Measurements from ENCODE around the gene TUBB4B. TPM values are rescaled to one million over a fixed set of nuclear protein-coding genes. Genes with fewer than 3 reads are reported as not detected.

TUBB4B gene
- total RNA-seq, 3 donors from 2014 or later (not counting 1 experiment from before 2014, with no cell fraction given) = 84.4 to 121 (median 93.9) TPM

- peak overlapping the region; percentile 83 for H3K4me3 Mint-ChIP-seq
- Histone ChIP-seq H3K4me3 (ENCODE audit: low read length) (peak overlapping the region; percentile 75), H3K4me1 (ENCODE audit: control insufficient read depth, insufficient read depth, low read length) (peaks cover 45% of the 10 kb centered on the region), H3K9me3 (ENCODE audit: control insufficient read depth, insufficient read depth, low read length) (no peaks in the 10 kb centered on the region), H3K27me3 (ENCODE audit: control insufficient read depth, insufficient read depth, low read length) (no peaks in the 10 kb centered on the region), H3K27ac (ENCODE audit: low read length) (peak overlapping the region; percentile 82), H3K36me3 (ENCODE audit: control insufficient read depth, insufficient read depth, low read length) (no peaks in the 10 kb centered on the region)
- H3K4me1 Mint-ChIP-seq = peaks cover 24 to 40% of the 10 kb centered on the region in 2 donors
- no peaks in the 10 kb centered on the region for H3K9me3 Mint-ChIP-seq
- intact Hi-C loops (cut with micrococcal nuclease) = loop anchor here (5.0 kb wide), 1 partner anchor 41 kb away; the partner anchor contains the start of gene TUBB4B
- no peak for DNase-seq
- WGBS (ENCODE audit: insufficient coverage) = 33% methylated on average over 23 of the region's 23 CpGs
- TF ChIP-seq CTCF (IDR thresholded peaks at IDR 0.05) = no peak
- no peak for ATAC-seq
- H3K36me3 Mint-ChIP-seq = no peaks in the 10 kb centered on the region
- no peaks in the 10 kb centered on the region for H3K27me3 Mint-ChIP-seq (ENCODE audit: low read depth in 2 of 2)
- H3K27ac Mint-ChIP-seq = peak overlapping the region; percentile 83 to 86
Measured at GRCh38 chr9:137201205-137201868, 39.8 kb upstream of the TUBB4B start.

- 95% methylated on average over 8 of the region's 8 CpGs for WGBS (ENCODE audit: insufficient coverage)
- Mint-ChIP-seq H3K27ac (no peak overlapping the region), H3K36me3 (no peaks in the 10 kb centered on the region), H3K4me1 (peaks cover 37 to 49% of the 10 kb centered on the region in 2 donors), H3K27me3 (ENCODE audit: low read depth in 2 of 2) (no peaks in the 10 kb centered on the region), H3K9me3 (no peaks in the 10 kb centered on the region), H3K4me3 (no peak overlapping the region)
- ATAC-seq (no peak), DNase-seq (no peak)
- H3K27me3 ChIP-seq (ENCODE audit: control insufficient read depth, insufficient read depth, low read length) = no peaks in the 10 kb centered on the region
- H3K4me3 ChIP-seq (ENCODE audit: low read length) = no peak overlapping the region
- H3K27ac ChIP-seq (ENCODE audit: low read length) = no peak overlapping the region
- intact Hi-C loops (cut with micrococcal nuclease) = loop anchor here (5.0 kb wide), 1 partner anchor 39 kb away; the partner anchor contains the start of gene TUBB4B
- H3K36me3 ChIP-seq (ENCODE audit: control insufficient read depth, insufficient read depth, low read length) = no peaks in the 10 kb centered on the region
- H3K4me1 ChIP-seq (ENCODE audit: control insufficient read depth, insufficient read depth, low read length) = peaks cover 53% of the 10 kb centered on the region
- no peaks in the 10 kb centered on the region for H3K9me3 ChIP-seq (ENCODE audit: control insufficient read depth, insufficient read depth, low read length)
- no peak for TF ChIP-seq CTCF (IDR thresholded peaks at IDR 0.05)
Measured at GRCh38 chr9:137202966-137203365, 38.1 kb upstream of the TUBB4B start.

- intact Hi-C loops (cut with micrococcal nuclease) = loop anchor here (1.0 to 5.0 kb wide), 3 partner anchors 16 to 38 kb away; partner anchors contain the start of genes ANAPC2, RNF208, SSNA1 and TUBB4B
- TF ChIP-seq CTCF (IDR thresholded peaks at IDR 0.05) = no peak
- peak overlapping the region; percentile 57 for H3K4me3 ChIP-seq (ENCODE audit: low read length)
- ATAC-seq (no peak), DNase-seq (no peak)
- Mint-ChIP-seq H3K4me3 (peak overlapping the region; percentile 93), H3K36me3 (no peaks in the 10 kb centered on the region), H3K9me3 (no peaks in the 10 kb centered on the region), H3K27ac (peak overlapping the region; percentile 92 to 96), H3K27me3 (ENCODE audit: low read depth in 2 of 2) (no peaks in the 10 kb centered on the region), H3K4me1 (peaks cover 37 to 45% of the 10 kb centered on the region in 2 donors)
- H3K9me3 ChIP-seq (ENCODE audit: control insufficient read depth, insufficient read depth, low read length) = no peaks in the 10 kb centered on the region
- no peaks in the 10 kb centered on the region for H3K36me3 ChIP-seq (ENCODE audit: control insufficient read depth, insufficient read depth, low read length)
- no peaks in the 10 kb centered on the region for H3K27me3 ChIP-seq (ENCODE audit: control insufficient read depth, insufficient read depth, low read length)
- WGBS (ENCODE audit: insufficient coverage) = 24% methylated on average over 21 of the region's 21 CpGs
- peak overlapping the region; percentile 64 for H3K27ac ChIP-seq (ENCODE audit: low read length)
- peaks cover 40% of the 10 kb centered on the region for H3K4me1 ChIP-seq (ENCODE audit: control insufficient read depth, insufficient read depth, low read length)
Measured at GRCh38 chr9:137204731-137205125, 36.4 kb upstream of the TUBB4B start.

Measured in natural killer cell (primary cell).